HS-5 (cell line): ENCODE data around the gene BAHCC1.

Experiments
- DNase-seq: peaks from one replicate; pipeline ENCODE4 v3.0.0-alpha.2; 2012; ENCODE audit warnings: low read depth

Gene BAHCC1

GRCh38 chr17:81514739-81515529, 119.7 kb downstream of the BAHCC1 start:
- DNase-seq = no peak

GRCh38 chr17:81515530-81516041, 120.3 kb downstream of the BAHCC1 start:
- no peak for DNase-seq
